ENCODE results near the gene LEAP2. TPM values are rescaled to one million over a fixed set of nuclear protein-coding genes. Genes with fewer than 3 reads are reported as not detected.

Gene LEAP2
- 1 to 10 TPM; 1.7 to 3.2 TPM for total RNA-seq

GRCh38 chr5:132873119-132873929 is at the start of gene LEAP2:
Gene LEAP2, plus strand, starts transcription at chr5:132873668. Its CDS starts 27 bp downstream, at chr5:132873695.
- H3K4me3 Mint-ChIP-seq = no peak within 1 kb of the TSS
- H3K9me3 Mint-ChIP-seq = no peaks in the 10 kb centered on the region
- intact Hi-C loops (cut with micrococcal nuclease) = no loop called here
- POLR2A ChIA-PET = no interaction called here
- peaks cover 26% of the 10 kb centered on the region for H3K36me3 Mint-ChIP-seq
- peaks cover 5% of the 10 kb centered on the region for H3K4me1 Mint-ChIP-seq (ENCODE audit: low read depth)
- H3K27me3 Mint-ChIP-seq = no peaks in the 10 kb centered on the region
- no peak within 1 kb of the TSS for H3K27ac Mint-ChIP-seq
- no peak for DNase-seq
- CTCF ChIA-PET = no interaction called here

- CTCF ChIA-PET = interaction anchor here (0.5 to 1.3 kb wide), 5 partner anchors 10 to 479 kb away, joined by 3 to 4 read pairs (median 4); no protein-coding TSS in a partner anchor
- peaks cover 8% of the 10 kb centered on the region for H3K4me1 Mint-ChIP-seq (ENCODE audit: low read depth)
- intact Hi-C loops (cut with micrococcal nuclease) = no loop called here
- no peak for DNase-seq
- no peak overlapping the region for H3K4me3 Mint-ChIP-seq
- H3K27me3 Mint-ChIP-seq = peaks cover 40% of the 10 kb centered on the region
- no peaks in the 10 kb centered on the region for H3K36me3 Mint-ChIP-seq
- H3K27ac Mint-ChIP-seq = no peak overlapping the region
- POLR2A ChIA-PET = interaction anchor here (0.5 kb wide), 1 partner anchor 57 kb away, joined by 3 read pairs; no protein-coding TSS in a partner anchor
- H3K9me3 Mint-ChIP-seq = no peaks in the 10 kb centered on the region
Measured at GRCh38 chr5:132824426-132824825, 49.0 kb upstream of the LEAP2 start.

GRCh38 chr5:132825033-132825833 is 48.2 kb upstream of the LEAP2 start:
- H3K4me1 Mint-ChIP-seq (ENCODE audit: low read depth) = peaks cover 2% of the 10 kb centered on the region
- intact Hi-C loops (cut with micrococcal nuclease) = no loop called here
- no peaks in the 10 kb centered on the region for H3K36me3 Mint-ChIP-seq
- H3K9me3 Mint-ChIP-seq = no peaks in the 10 kb centered on the region
- H3K27me3 Mint-ChIP-seq = peaks cover 43% of the 10 kb centered on the region
- ChIA-PET CTCF (interaction anchor here (1.3 to 1.7 kb wide), 2 partner anchors 8 to 319 kb away, joined by 4 to 7 read pairs; no protein-coding TSS in a partner anchor), POLR2A (interaction anchor here (0.6 kb wide), 1 partner anchor 191 kb away, joined by 3 read pairs; no protein-coding TSS in a partner anchor)
- H3K27ac Mint-ChIP-seq = no peak overlapping the region
- no peak for DNase-seq
- H3K4me3 Mint-ChIP-seq = no peak overlapping the region

- POLR2A ChIA-PET = no interaction called here
- Mint-ChIP-seq H3K9me3 (no peaks in the 10 kb centered on the region), H3K4me3 (no peak overlapping the region), H3K27me3 (peaks cover 42% of the 10 kb centered on the region), H3K36me3 (no peaks in the 10 kb centered on the region), H3K27ac (no peak overlapping the region), H3K4me1 (ENCODE audit: low read depth) (no peaks in the 10 kb centered on the region)
- intact Hi-C loops (cut with micrococcal nuclease) = no loop called here
- no peak for DNase-seq
- CTCF ChIA-PET = interaction anchor here (1.3 to 1.7 kb wide), 2 partner anchors 9 to 320 kb away, joined by 4 to 7 read pairs; no protein-coding TSS in a partner anchor
Measured at GRCh38 chr5:132825834-132826391, 47.6 kb upstream of the LEAP2 start.

GRCh38 chr5:132826424-132827082 is 46.9 kb upstream of the LEAP2 start:
- Mint-ChIP-seq H3K36me3 (no peaks in the 10 kb centered on the region), H3K9me3 (no peaks in the 10 kb centered on the region), H3K27ac (no peak overlapping the region), H3K27me3 (peaks cover 49% of the 10 kb centered on the region), H3K4me1 (ENCODE audit: low read depth) (no peaks in the 10 kb centered on the region), H3K4me3 (no peak overlapping the region)
- ChIA-PET CTCF (interaction anchor here (1.7 kb wide), 1 partner anchor 9 kb away, joined by 7 read pairs; no protein-coding TSS in a partner anchor), POLR2A (no interaction called here)
- no peak for DNase-seq
- intact Hi-C loops (cut with micrococcal nuclease) = no loop called here

GRCh38 chr5:132827943-132828673 is 45.4 kb upstream of the LEAP2 start:
- no peak overlapping the region for H3K4me3 Mint-ChIP-seq
- ChIA-PET CTCF (interaction anchor here (0.5 to 2.9 kb wide), 11 partner anchors 8 to 302 kb away, joined by 3 to 17 read pairs (median 3); no protein-coding TSS in a partner anchor), POLR2A (no interaction called here)
- intact Hi-C loops (cut with micrococcal nuclease) = no loop called here
- H3K4me1 Mint-ChIP-seq (ENCODE audit: low read depth) = no peaks in the 10 kb centered on the region
- H3K9me3 Mint-ChIP-seq = no peaks in the 10 kb centered on the region
- DNase-seq = no peak
- H3K27ac Mint-ChIP-seq = no peak overlapping the region
- no peaks in the 10 kb centered on the region for H3K36me3 Mint-ChIP-seq
- peaks cover 50% of the 10 kb centered on the region for H3K27me3 Mint-ChIP-seq

GRCh38 chr5:132828846-132829494 is 44.5 kb upstream of the LEAP2 start:
- intact Hi-C loops (cut with micrococcal nuclease) = no loop called here
- H3K4me3 Mint-ChIP-seq = peak overlapping the region; percentile 13
- H3K4me1 Mint-ChIP-seq (ENCODE audit: low read depth) = no peaks in the 10 kb centered on the region
- POLR2A ChIA-PET = interaction anchor here (1.3 kb wide), 1 partner anchor 91 kb away, joined by 3 read pairs; the partner anchor contains the start of gene KIF3A
- H3K27ac Mint-ChIP-seq = no peak overlapping the region
- H3K9me3 Mint-ChIP-seq = no peaks in the 10 kb centered on the region
- DNase-seq = no peak
- CTCF ChIA-PET = interaction anchor here (0.5 to 2.9 kb wide), 12 partner anchors 9 to 303 kb away, joined by 3 to 17 read pairs (median 3); no protein-coding TSS in a partner anchor
- H3K27me3 Mint-ChIP-seq = peaks cover 47% of the 10 kb centered on the region
- H3K36me3 Mint-ChIP-seq = no peaks in the 10 kb centered on the region

GRCh38 chr5:132829742-132830435 is 43.6 kb upstream of the LEAP2 start:
- H3K4me3 Mint-ChIP-seq = peak overlapping the region; percentile 83
- no peaks in the 10 kb centered on the region for H3K9me3 Mint-ChIP-seq
- DNase-seq = peak; percentile 80
- intact Hi-C loops (cut with micrococcal nuclease) = loop anchor here (2.0 kb wide), 1 partner anchor 53 kb away; no protein-coding TSS in a partner anchor
- no peaks in the 10 kb centered on the region for H3K4me1 Mint-ChIP-seq (ENCODE audit: low read depth)
- POLR2A ChIA-PET = interaction anchor here (1.3 kb wide), 1 partner anchor 92 kb away, joined by 3 read pairs; the partner anchor contains the start of gene KIF3A
- CTCF ChIA-PET = interaction anchor here (0.6 to 2.9 kb wide), 13 partner anchors 9 to 304 kb away, joined by 3 to 17 read pairs (median 4); no protein-coding TSS in a partner anchor
- peaks cover 41% of the 10 kb centered on the region for H3K27me3 Mint-ChIP-seq
- H3K27ac Mint-ChIP-seq = no peak overlapping the region
- no peaks in the 10 kb centered on the region for H3K36me3 Mint-ChIP-seq

GRCh38 chr5:132830436-132831094 is 42.9 kb upstream of the LEAP2 start, which contains the start of gene SHROOM1:
Gene SHROOM1, minus strand, starts transcription at chr5:132830647. Its CDS starts 4,507 bp downstream, at chr5:132826140.
- H3K4me3 Mint-ChIP-seq = peak within 1 kb of the TSS; percentile 83
- peaks cover 37% of the 10 kb centered on the region for H3K27me3 Mint-ChIP-seq
- H3K9me3 Mint-ChIP-seq = no peaks in the 10 kb centered on the region

More at GRCh38 chr5:132830436-132831094, 42.9 kb upstream of the LEAP2 start, which contains the start of gene SHROOM1:
- DNase-seq = peak; percentile 50
- Mint-ChIP-seq H3K27ac (no peak within 1 kb of the TSS), H3K36me3 (no peaks in the 10 kb centered on the region), H3K4me1 (ENCODE audit: low read depth) (no peaks in the 10 kb centered on the region)
- ChIA-PET CTCF (interaction anchor here (0.6 to 2.9 kb wide), 11 partner anchors 9 to 444 kb away, joined by 3 to 17 read pairs (median 4); no protein-coding TSS in a partner anchor), POLR2A (interaction anchor here (1.3 kb wide), 1 partner anchor 93 kb away, joined by 3 read pairs; the partner anchor contains the start of gene KIF3A)
- intact Hi-C loops (cut with micrococcal nuclease) = loop anchor here (2.0 kb wide), 1 partner anchor 52 kb away; no protein-coding TSS in a partner anchor

Measured in activated CD4-positive, alpha-beta memory T cell treated with anti-CD3 and anti-CD28 coated beads for 36 hours (primary cell).